Bronchial epithelial cell (primary cell): Measurements from ENCODE around the gene PLIN1. TPM values are rescaled to one million over a fixed set of nuclear protein-coding genes. Genes with fewer than 3 reads are reported as not detected.

Experiments used
- DNase-seq: peaks from one replicate; pipeline ENCODE4 v3.0.0-alpha.2; 2010; ENCODE audit warnings: low read depth
- FAIRE-seq: peaks from 2 replicates; lab custom pipeline; 2011; peaks lifted over from hg19 to GRCh38; lab: Jason Lieb, UNC
- H3K27me3 ChIP-seq: 2 replicates; pipeline ENCODE4 v1.5.1; 2011; ENCODE audit warnings: low read length; ENCODE audit not compliant: control insufficient read depth, insufficient read depth
- H3K36me3 ChIP-seq: 2 replicates; pipeline ENCODE4 v1.5.1; 2011; ENCODE audit warnings: low read length; ENCODE audit not compliant: control insufficient read depth, insufficient read depth
- H3K4me3 ChIP-seq: 2 replicates; pipeline ENCODE4 v1.5.1; 2011; ENCODE audit warnings: mild to moderate bottlenecking, low read depth, low read length, control low read depth
- total RNA-seq: library from RNA; depleted of rRNA; stranded (reverse); fragments of >200 nt; gene quantifications from 2 replicates; pipeline ENCODE4 v1.2.1, GENCODE V29; 2014
- TF ChIP-seq, protein P1 (sequence below): IDR thresholded peaks from 2 replicates; pipeline ENCODE4 v1.5.1; 2011; ENCODE audit warnings: mild to moderate bottlenecking, moderate library complexity, low read length, control low read depth, inconsistent platforms; ENCODE audit not compliant: insufficient read depth, severe bottlenecking

Gene PLIN1
- total RNA-seq, 1 donor from 2014 or later: under 0.01 TPM

DNA sequence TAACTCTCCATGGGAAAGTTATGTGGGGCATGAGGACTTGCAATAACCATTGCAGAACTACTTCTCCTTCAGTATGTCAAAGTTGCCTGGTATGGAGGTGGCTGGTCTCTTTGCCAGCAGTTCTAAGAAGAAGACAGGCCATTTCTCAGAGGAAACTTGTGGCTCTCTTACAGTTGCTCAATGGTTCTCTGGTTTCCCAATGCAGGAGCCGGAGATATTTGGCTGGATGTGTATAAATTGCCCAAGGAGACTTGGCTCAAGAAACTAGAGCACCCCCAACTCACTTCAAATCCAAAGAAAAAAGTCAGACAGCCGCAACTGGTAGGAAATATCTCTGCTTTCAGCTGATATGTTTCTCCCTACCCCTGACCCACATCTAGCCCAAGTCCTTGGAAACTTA, 35.6 kb upstream of the PLIN1 start:
- no peak for FAIRE-seq
- TF ChIP-seq, protein P1, sequence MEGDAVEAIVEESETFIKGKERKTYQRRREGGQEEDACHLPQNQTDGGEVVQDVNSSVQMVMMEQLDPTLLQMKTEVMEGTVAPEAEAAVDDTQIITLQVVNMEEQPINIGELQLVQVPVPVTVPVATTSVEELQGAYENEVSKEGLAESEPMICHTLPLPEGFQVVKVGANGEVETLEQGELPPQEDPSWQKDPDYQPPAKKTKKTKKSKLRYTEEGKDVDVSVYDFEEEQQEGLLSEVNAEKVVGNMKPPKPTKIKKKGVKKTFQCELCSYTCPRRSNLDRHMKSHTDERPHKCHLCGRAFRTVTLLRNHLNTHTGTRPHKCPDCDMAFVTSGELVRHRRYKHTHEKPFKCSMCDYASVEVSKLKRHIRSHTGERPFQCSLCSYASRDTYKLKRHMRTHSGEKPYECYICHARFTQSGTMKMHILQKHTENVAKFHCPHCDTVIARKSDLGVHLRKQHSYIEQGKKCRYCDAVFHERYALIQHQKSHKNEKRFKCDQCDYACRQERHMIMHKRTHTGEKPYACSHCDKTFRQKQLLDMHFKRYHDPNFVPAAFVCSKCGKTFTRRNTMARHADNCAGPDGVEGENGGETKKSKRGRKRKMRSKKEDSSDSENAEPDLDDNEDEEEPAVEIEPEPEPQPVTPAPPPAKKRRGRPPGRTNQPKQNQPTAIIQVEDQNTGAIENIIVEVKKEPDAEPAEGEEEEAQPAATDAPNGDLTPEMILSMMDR: no peak

DNA sequence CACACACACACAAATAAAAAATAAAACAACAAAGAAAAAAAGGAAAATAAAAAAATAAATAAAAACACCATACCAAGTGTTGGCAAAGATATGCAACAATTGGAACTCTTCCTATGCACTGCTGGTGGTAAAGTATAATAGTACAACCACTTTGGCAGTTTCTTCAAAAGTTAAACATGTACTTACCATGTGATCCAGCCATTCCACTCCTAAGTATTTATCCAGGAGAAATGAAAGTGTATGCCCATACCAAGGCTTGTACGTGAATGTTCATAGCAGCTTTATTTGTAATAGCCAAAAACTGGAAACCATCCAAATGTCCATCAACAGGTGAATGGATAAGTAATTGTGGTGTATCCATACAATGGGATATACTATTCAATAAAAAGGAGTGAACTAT, 28.4 kb upstream of the PLIN1 start:
- H3K36me3 ChIP-seq: no peaks in the 10 kb centered on the region
- no peak overlapping the region for H3K4me3 ChIP-seq
- no peak for FAIRE-seq
- H3K27me3 ChIP-seq: no peaks in the 10 kb centered on the region
- peak; percentile 15 for DNase-seq
- TF ChIP-seq, protein P1: no peak

More for the DNA sequence above, 35.6 kb upstream of the PLIN1 start:
- no peak for DNase-seq
- no peaks in the 10 kb centered on the region for H3K27me3 ChIP-seq
- H3K36me3 ChIP-seq: no peaks in the 10 kb centered on the region
- no peak overlapping the region for H3K4me3 ChIP-seq

DNA sequence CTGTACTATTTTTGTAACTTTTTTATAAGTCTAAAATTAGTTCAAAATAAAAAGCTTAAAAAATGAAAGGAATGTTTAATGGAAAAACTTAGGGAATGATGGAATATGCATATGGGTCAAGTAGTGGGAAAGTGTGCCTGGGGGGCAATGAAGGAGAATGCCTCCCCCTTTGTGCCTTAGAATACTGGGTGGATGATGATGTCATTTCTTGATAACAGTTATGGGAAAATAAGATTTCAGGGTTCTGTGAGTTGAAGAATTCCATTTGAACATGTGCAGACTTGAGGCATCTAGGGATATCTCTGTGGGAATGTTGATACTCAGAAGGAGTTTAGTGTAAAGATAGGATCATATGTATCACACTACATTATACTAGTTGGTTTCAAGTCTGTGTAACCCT, 25.2 kb upstream of the PLIN1 start:
- peak; percentile 12 for DNase-seq
- H3K4me3 ChIP-seq: no peak overlapping the region
- H3K27me3 ChIP-seq: no peaks in the 10 kb centered on the region
- TF ChIP-seq, protein P1: no peak
- H3K36me3 ChIP-seq: no peaks in the 10 kb centered on the region
- no peak for FAIRE-seq

GRCh38 chr15:89695198-89695597, 16.0 kb upstream of the PLIN1 start:
- no peak overlapping the region for H3K4me3 ChIP-seq
- no peaks in the 10 kb centered on the region for H3K27me3 ChIP-seq
- H3K36me3 ChIP-seq: no peaks in the 10 kb centered on the region
- DNase-seq: no peak
- TF ChIP-seq, protein P1: no peak
- no peak for FAIRE-seq

GRCh38 chr15:89693696-89694095, 14.5 kb upstream of the PLIN1 start:
- DNase-seq (peak; percentile 4), FAIRE-seq (no peak)
- H3K36me3 ChIP-seq: no peaks in the 10 kb centered on the region
- TF ChIP-seq, protein P1: no peak
- H3K27me3 ChIP-seq: no peaks in the 10 kb centered on the region
- no peak overlapping the region for H3K4me3 ChIP-seq

DNA sequence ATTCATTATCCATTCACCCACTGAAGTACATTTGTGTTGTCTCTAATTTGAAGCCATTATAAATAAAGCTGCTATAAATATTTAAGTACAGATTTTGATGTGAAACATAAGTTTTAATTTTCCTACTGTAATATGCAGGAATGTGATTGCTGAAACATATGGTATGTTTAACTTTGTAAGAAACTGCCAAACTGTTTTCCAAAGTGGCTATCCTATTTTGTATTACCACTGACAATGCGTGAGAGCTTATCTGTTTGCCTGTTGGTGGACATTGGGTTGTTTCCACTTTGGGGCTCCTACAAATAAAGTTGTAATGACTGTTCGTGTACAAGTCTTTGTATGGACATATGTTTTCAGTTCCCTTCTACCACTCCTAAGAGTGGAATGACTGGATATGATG, 13.9 kb upstream of the PLIN1 start:
- DNase-seq (no peak), FAIRE-seq (no peak)
- H3K36me3 ChIP-seq: no peaks in the 10 kb centered on the region
- TF ChIP-seq, protein P1: no peak
- H3K27me3 ChIP-seq: no peaks in the 10 kb centered on the region
- no peak overlapping the region for H3K4me3 ChIP-seq
